Lung (tissue), 13 donors: ENCODE measurements around the gene CSF1R. TPM values are rescaled to one million over a fixed set of nuclear protein-coding genes. Genes with fewer than 3 reads are reported as not detected.

Experiments
- ATAC-seq: fragments of 200-7000 bp; cut with Tn5 transposase; one replicate; pipeline ENCODE4 v1.9.1; 2020; ENCODE audit warnings: moderate number of reproducible peaks; ENCODE audit not compliant: insufficient read depth, low FRiP score
- DNase-seq, 3 donors: peaks; one replicate each; pipeline ENCODE4 v3.0.0-alpha.2; 2013 to 2017
- H3K27ac ChIP-seq, 2 donors: one replicate each; pipeline ENCODE4 v1.5.1; 2013; ENCODE audit warnings: mild to moderate bottlenecking in 2 of 2, moderate library complexity in 2 of 2, control low read depth in 1 of 2, inconsistent platforms in 1 of 2, low read depth in 1 of 2, low read length in 1 of 2
- H3K27me3 ChIP-seq, 3 donors: one replicate each; pipeline ENCODE4 v1.5.1; 2013; ENCODE audit warnings: low read length in 2 of 3; ENCODE audit not compliant: control insufficient read depth in 3 of 3, insufficient read depth in 3 of 3
- H3K36me3 ChIP-seq, 4 donors: one replicate each; pipeline ENCODE4 v1.5.1; 2013; ENCODE audit warnings: low read length in 4 of 4, mild to moderate bottlenecking in 1 of 4, moderate library complexity in 1 of 4; ENCODE audit not compliant: control insufficient read depth in 4 of 4, insufficient read depth in 4 of 4
- H3K4me1 ChIP-seq, 5 donors: one replicate each; pipeline ENCODE4 v1.5.1; 2013; ENCODE audit warnings: low read length in 5 of 5, mild to moderate bottlenecking in 2 of 5, moderate library complexity in 1 of 5; ENCODE audit not compliant: control insufficient read depth in 5 of 5, insufficient read depth in 5 of 5
- H3K4me3 ChIP-seq: one replicate; pipeline ENCODE4 v1.5.1; 2013; ENCODE audit warnings: mild to moderate bottlenecking, control low read depth, moderate library complexity
- H3K9ac ChIP-seq, 2 donors: one replicate each; pipeline ENCODE4 v1.5.1; 2013; ENCODE audit warnings: low read length in 2 of 2, control low read depth in 1 of 2; ENCODE audit not compliant: insufficient read depth in 1 of 2
- H3K9me3 ChIP-seq, 4 donors: one replicate each; pipeline ENCODE4 v1.5.1; 2013; ENCODE audit warnings: low read length in 3 of 4, mild to moderate bottlenecking in 1 of 4, moderate library complexity in 1 of 4; ENCODE audit not compliant: control insufficient read depth in 4 of 4, insufficient read depth in 3 of 4
- CTCF ChIP-seq: IDR thresholded peaks from 2 replicates; pipeline ENCODE4 v1.5.1; 2012; ENCODE audit warnings: mild to moderate bottlenecking; ENCODE audit errors: control extremely low read depth, extremely low read depth
- WGBS, 2 donors: extraction: QIAGEN DNeasy Blood & Tissue Kit; methylation state at CpG; one replicate each; pipeline ENCODE4 v1.1.7; 2013; 5-methylcytosine and 5-hydroxymethylcytosine counted together
- polyA plus RNA-seq, 2 donors: library from polyadenylated mRNA; stranded (reverse); fragments of 200-250 nt; gene quantifications; one replicate each; pipeline ENCODE4 v1.2.1, GENCODE V29; 2013
- small RNA-seq: library from RNA; depleted of rRNA; stranded (forward); fragments of <200 nt; gene quantifications from one replicate; pipeline ENCODE3, GENCODE V24; 2014; ENCODE audit warnings: low replicate concordance
- total RNA-seq, 2 donors: library from RNA; depleted of rRNA in 1 of 2; stranded (reverse); fragments of >200 nt in 1 of 2; gene quantifications; one replicate each; pipeline ENCODE4 v1.2.1, GENCODE V29; 2014 to 2021
- donor health status: control.
- donor health status: control.
- donor health status: Bipolar disorder and iron deficiency.
- donor health status: healthy.
- donor health status: DM: yes; HTN: yes; CAD: no.

Gene CSF1R
- total and polyA plus RNA-seq, 4 donors: 13.0 to 65.0 (median 40.7) TPM

GRCh38 chr5:150007050-150007449, 79.3 kb downstream of the CSF1R start:
- no peak overlapping the region for H3K4me3 ChIP-seq
- no peak overlapping the region for H3K9ac ChIP-seq
- H3K27me3 ChIP-seq: no peaks in the 10 kb centered on the region
- TF ChIP-seq CTCF: no peak
- ATAC-seq: no peak
- H3K27ac ChIP-seq: no peak overlapping the region
- no peaks in the 10 kb centered on the region for H3K9me3 ChIP-seq
- H3K4me1 ChIP-seq: peaks cover 2 to 8% (median 4%) of the 10 kb centered on the region in 5 donors
- peaks cover 24 to 35% (median 31%) of the 10 kb centered on the region in 4 donors for H3K36me3 ChIP-seq
- no peak for DNase-seq

- Histone ChIP-seq H3K27me3 (no peaks in the 10 kb centered on the region), H3K36me3 (peaks cover 21 to 31% (median 28%) of the 10 kb centered on the region in 4 donors), H3K27ac (no peak overlapping the region), H3K4me1 (peaks cover 3 to 14% (median 7%) of the 10 kb centered on the region in 5 donors), H3K4me3 (no peak overlapping the region), H3K9ac (no peak overlapping the region), H3K9me3 (no peaks in the 10 kb centered on the region)
- ATAC-seq (no peak), DNase-seq (no peak)
- 91 to 97% methylated on average over 4 of the region's 4 CpGs for WGBS, 2 donors
- no peak for TF ChIP-seq CTCF
These were observed 80.0 kb downstream of the CSF1R start for GRCh38 chr5:150006318-150006717.

Small RNAs within 50 kb of the gene (small RNA-seq; reads per million reads assigned to genes)
- gene RF00019: not detected

Other genes starting within 250 kb of the CSF1R start
- gene PDE6A, start 141.8 kb downstream of the CSF1R start, total RNA-seq: under 1 TPM in 1 of 2 donors, not detected in 1; 0.06 TPM
- under 1 TPM; 0.03 to 0.06 TPM for gene PDE6A, start 141.8 kb downstream of the CSF1R start, polyA plus RNA-seq
- gene SLC26A2, start 125.8 kb downstream of the CSF1R start, total RNA-seq: 10 to 100 TPM; 21.2 to 25.6 TPM
- gene SLC26A2, start 125.8 kb downstream of the CSF1R start, polyA plus RNA-seq: 1 to 10 TPM; 5.8 to 7.1 TPM
- 1 to 10 TPM; 4.5 to 5.0 TPM for gene TIGD6, start 85.9 kb downstream of the CSF1R start, total RNA-seq
- gene TIGD6, start 85.9 kb downstream of the CSF1R start, polyA plus RNA-seq: 1 to 10 TPM; 3.0 to 3.9 TPM
- 10 to 100 TPM; 39.1 to 42.3 TPM for gene HMGXB3, start 85.8 kb downstream of the CSF1R start, total RNA-seq
- 10 to 100 TPM; 22.3 to 22.6 TPM for gene HMGXB3, start 85.8 kb downstream of the CSF1R start, polyA plus RNA-seq
- 100 to 1,000 TPM; 110 to 215 TPM for gene PDGFRB, start 69.3 kb upstream of the CSF1R start, total RNA-seq
- gene PDGFRB, start 69.3 kb upstream of the CSF1R start, polyA plus RNA-seq: 10 to 100 TPM; 33.6 to 46.5 TPM
- gene CDX1, start 80.2 kb upstream of the CSF1R start, total RNA-seq: under 1 TPM; 0.25 to 0.43 TPM
- under 1 TPM; 0.09 to 0.28 TPM for gene CDX1, start 80.2 kb upstream of the CSF1R start, polyA plus RNA-seq
- gene SLC6A7, start 103.5 kb upstream of the CSF1R start, total RNA-seq: under 1 TPM in 1 of 2 donors, not detected in 1; 0.06 TPM
- under 1 TPM; 0.02 to 0.03 TPM for gene SLC6A7, start 103.5 kb upstream of the CSF1R start, polyA plus RNA-seq
- 1 to 10 TPM; 1.6 to 2.7 TPM for gene CAMK2A, start 203.2 kb upstream of the CSF1R start, total RNA-seq
- gene CAMK2A, start 203.2 kb upstream of the CSF1R start, polyA plus RNA-seq: under 1 TPM; 0.31 to 0.44 TPM
- gene ARSI, start 216.4 kb upstream of the CSF1R start, total RNA-seq: 10 to 100 TPM in 1 of 2 donors, 1 to 10 TPM in 1; 5.7 to 15.4 TPM
- 1 to 10 TPM in 1 of 2 donors, under 1 TPM in 1; 0.91 to 2.5 TPM for gene ARSI, start 216.4 kb upstream of the CSF1R start, polyA plus RNA-seq